ENCODE data around the gene ANXA11.

The ANXA11 gene

GRCh38 chr10:80187465-80188409 is 17.6 kb downstream of the ANXA11 start:
- DNase-seq (ENCODE audit: low spot score): no peak

DNA sequence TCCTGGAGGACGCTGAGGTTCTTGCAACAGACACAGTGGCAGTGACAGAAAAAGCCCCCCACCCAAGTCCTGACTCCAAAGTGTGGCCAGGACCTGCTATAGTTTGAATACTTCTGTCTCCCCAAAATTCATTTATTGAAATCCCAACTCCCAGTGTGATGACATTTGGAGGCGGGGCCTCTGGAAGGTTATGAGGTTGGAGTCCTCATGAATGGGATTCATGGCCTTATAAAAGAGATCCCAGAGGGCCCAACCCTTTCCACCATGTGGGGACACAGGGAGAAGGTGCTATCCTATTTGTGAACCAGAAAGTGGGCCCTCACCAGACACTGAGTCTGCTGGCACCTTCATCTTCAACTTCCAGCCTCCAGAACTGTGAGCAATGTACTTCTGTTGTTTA is 18.3 kb downstream of the ANXA11 start:
- no peak for DNase-seq (ENCODE audit: low spot score)

DNA sequence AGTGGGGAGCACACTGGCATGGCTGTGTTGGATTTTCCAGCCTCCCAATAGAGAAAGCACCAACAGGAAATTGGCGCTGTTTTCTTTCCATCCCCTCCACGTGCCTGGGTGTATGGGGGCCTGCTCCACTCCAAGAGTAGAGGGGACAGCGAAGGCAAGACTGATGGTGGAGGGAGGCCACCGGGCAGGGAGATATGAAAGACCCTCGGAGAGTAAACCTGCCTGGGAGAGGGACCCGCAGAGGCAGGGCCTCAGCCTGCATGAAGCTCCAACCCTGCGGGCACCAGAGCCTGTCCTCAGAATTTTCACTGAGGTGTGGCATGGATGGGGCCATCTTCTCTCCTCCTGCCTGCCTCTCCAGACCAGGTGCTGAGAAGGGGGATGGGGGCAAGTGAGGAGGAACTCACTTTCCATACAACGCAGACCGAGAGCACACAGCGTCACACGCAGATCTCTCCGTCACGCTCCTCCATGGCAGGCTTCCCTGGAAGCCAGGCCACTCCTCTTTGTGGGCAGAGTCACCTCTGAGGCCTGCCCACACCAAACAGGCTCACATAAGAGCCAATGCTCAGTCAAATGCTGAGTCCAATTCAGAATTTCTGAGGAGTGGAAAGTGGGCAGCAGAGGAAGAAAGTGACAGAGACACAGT is 18.8 kb downstream of the ANXA11 start:
- DNase-seq (ENCODE audit: low spot score): no peak

DNA sequence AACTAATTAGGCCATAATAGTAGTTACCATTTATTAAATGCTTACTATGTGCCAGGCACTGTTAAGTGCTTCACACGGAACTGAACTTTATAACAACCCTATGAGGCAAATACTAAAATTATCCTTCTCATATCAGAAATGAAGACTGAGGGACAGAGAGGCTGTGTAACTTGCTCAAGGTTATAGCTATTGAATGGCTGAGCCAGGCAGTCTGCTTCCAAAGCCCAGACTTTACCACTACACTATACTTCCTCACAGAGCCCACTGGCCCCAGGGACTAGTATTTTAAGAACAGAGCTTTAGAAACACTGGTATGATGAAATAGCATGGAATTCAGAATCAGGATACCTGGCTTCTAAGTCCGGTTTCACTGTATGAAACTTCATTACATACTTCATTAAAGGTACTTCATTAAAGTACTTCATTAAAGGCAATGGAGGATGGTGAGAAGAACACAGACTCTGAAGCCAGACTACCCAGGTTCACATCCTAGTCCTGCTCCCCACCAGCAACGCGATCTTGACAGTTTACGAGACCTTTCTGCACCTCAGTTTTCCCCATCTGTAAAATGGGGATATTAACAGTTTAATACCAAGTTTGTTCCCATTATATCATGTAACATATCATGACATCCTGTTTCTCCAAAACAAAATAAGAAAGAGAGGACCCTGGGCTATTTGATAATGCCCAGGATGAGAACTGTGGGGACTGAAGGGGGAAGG is 19.6 kb downstream of the ANXA11 start:
- no peak for DNase-seq (ENCODE audit: low spot score)

DNA sequence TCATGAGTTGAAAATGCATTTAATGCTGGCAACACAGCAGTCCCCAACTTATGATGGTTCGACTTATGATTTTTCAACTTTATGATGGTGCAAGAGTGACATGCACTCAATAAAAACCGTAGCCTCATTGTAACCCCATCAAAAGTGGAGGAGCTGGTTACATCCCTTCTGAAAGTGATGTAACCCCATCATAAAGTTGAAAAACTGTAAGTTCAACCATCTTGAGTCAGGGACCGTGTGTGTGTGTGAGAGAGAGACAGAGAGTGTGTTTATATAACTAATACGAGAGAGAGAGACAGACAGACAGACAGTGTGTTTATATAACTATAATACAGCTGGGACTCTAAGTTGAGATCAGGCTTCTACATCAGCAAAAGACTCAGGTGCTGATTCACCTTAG is 21.0 kb downstream of the ANXA11 start:
- no peak for DNase-seq (ENCODE audit: low spot score)

DNA sequence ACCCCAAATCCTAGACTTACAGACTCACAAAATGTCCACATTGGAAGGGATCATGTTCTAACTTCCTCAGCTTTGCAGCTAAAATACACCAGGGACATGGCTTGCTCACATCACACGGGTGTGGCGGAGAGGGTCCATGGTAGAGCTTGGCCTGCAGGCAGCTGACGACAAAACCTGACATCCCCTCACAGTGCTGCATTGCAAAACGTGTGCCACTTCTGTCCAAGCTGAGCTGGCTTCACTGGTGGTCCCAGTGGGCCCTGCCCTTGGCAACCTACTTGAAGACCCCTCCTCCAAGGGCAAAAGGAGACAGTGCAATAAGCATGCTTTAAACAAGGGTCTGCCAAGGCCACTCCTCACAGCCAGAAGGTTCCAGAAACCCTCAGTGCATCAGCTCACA is 21.9 kb downstream of the ANXA11 start:
- no peak for DNase-seq (ENCODE audit: low spot score)

- DNase-seq (ENCODE audit: low spot score): no peak
These were observed 22.4 kb downstream of the ANXA11 start for GRCh38 chr10:80182986-80183385.

GRCh38 chr10:80177781-80178636 is 27.3 kb downstream of the ANXA11 start:
- no peak for DNase-seq (ENCODE audit: low spot score)

GRCh38 chr10:80176526-80176925 is 28.8 kb downstream of the ANXA11 start:
- DNase-seq (ENCODE audit: low spot score): no peak

- DNase-seq (ENCODE audit: low spot score): no peak
These were observed 30.5 kb downstream of the ANXA11 start for GRCh38 chr10:80174641-80175395.

DNA sequence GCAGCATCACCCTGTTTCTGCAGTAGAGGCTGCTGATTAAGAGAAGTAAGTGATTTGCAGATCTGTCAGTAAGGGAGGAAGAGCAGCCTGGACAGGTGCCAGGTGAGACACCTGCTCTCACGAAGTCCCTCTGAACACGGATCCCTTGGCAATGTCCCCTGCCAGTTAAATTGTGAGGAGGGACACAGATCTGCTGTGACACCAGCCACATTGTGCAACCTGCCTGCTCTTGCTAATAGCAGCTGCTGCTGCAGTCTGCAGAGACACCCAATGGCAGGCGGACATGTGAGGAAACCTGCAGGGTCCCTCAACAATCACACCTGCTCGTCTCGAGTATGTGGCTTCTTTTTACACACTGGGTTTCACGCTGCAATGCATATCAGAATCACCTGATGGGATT is 31.9 kb downstream of the ANXA11 start:
- DNase-seq (ENCODE audit: low spot score): no peak

DNA sequence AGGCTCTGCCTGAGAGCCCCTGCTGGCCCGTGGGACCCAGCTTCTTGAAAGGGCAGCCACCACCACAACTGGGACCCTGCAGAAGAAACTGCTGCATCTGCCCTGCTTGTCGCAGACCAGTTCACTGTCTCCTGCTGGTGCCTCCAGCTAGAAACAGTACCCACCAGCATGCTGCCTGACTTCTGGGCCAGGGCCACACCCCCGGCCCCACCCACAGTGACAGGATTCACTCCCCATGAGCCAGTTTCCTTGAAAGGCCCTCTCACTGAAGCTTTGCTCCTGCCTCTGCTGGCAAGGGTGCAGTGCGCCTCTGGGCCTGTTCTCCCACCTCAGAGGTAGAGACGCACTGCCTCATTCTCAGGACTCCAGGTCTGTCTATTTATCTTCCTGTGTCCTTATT is 32.4 kb downstream of the ANXA11 start:
- DNase-seq (ENCODE audit: low spot score): no peak

GRCh38 chr10:80171248-80171660 is 34.1 kb downstream of the ANXA11 start:
- no peak for DNase-seq (ENCODE audit: low spot score)

- DNase-seq (ENCODE audit: low spot score): no peak
These were observed 34.7 kb downstream of the ANXA11 start for GRCh38 chr10:80170641-80171040.

- DNase-seq (ENCODE audit: low spot score): no peak
These were observed 35.3 kb downstream of the ANXA11 start for GRCh38 chr10:80170026-80170425.

- DNase-seq (ENCODE audit: low spot score): no peak
These were observed 36.5 kb downstream of the ANXA11 start for GRCh38 chr10:80168679-80169380.

DNA sequence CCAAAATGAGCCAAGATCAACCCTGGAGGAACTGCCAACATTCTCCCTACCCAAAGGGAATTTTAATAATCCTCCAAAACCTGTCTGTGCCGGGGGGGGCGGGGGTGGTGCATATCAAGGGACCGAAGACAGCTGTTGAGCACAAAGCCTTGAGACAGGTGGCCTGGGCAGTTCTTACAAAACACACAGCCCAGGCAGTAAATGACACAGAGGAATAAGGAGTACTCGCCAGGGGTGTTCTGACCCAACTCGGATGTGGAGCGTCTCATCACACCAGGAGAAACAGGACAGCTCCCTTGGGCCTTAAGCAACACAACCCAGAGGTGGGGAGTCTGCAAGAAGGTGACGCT is 37.2 kb downstream of the ANXA11 start:
- DNase-seq (ENCODE audit: low spot score): no peak

DNA sequence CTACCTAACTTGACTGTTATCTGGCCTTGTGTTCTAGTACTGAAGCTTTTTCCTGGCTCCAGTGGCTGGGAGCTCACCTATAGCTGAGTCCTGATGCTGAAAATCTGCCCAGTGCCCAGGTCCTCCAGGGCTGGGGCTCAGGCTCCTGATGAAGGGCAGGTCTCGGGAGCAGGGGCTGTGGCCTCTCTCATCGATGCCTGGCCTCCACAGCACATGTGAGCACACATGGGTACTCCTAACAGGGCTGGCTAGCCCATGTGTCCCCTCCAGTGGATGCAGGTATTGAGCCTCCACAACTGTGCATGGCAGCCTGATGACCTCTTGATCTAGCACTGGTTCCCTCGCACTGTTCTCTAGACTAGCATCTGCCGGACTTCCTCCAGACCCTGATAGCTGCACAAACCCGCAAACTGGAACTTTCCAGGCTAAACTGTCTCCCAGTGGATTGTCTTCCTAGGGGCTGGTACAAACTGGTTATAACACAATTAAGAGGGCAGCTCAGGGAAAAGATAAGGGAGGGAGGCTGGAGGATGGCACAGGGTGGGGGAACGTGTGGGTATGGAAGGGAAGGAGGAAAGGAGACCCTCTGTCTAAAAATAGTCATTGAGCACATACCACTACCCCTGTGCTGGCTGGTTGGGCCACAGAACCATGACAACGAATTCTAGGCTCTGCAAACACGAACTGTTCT is 37.7 kb downstream of the ANXA11 start:
- DNase-seq (ENCODE audit: low spot score): no peak

GRCh38 chr10:80166581-80167470 is 38.5 kb downstream of the ANXA11 start:
- no peak for DNase-seq (ENCODE audit: low spot score)
